HG02759 (cell line): ENCODE results near the gene SLC10A4.

ENCODE experiments used
- ATAC-seq: cut with Tn5 transposase; IDR thresholded peaks from one replicate; pipeline ENCODE4 v1.9.1; 2021; ENCODE audit warnings: mild to moderate bottlenecking, moderate library complexity; ENCODE audit not compliant: unreplicated experiment

Gene SLC10A4

GRCh38 chr4:48484494-48485168 lies 1.5 kb downstream of the SLC10A4 start:
- no peak for ATAC-seq

GRCh38 chr4:48489683-48490011 lies 6.5 kb downstream of the SLC10A4 start:
- no peak for ATAC-seq

GRCh38 chr4:48490012-48490679 lies 7.0 kb downstream of the SLC10A4 start, which contains the start of gene ZAR1:
Gene ZAR1, plus strand, starts transcription at chr4:48490252. Its CDS starts 40 bp downstream, at chr4:48490292.
- ATAC-seq = peak; percentile 47

DNA sequence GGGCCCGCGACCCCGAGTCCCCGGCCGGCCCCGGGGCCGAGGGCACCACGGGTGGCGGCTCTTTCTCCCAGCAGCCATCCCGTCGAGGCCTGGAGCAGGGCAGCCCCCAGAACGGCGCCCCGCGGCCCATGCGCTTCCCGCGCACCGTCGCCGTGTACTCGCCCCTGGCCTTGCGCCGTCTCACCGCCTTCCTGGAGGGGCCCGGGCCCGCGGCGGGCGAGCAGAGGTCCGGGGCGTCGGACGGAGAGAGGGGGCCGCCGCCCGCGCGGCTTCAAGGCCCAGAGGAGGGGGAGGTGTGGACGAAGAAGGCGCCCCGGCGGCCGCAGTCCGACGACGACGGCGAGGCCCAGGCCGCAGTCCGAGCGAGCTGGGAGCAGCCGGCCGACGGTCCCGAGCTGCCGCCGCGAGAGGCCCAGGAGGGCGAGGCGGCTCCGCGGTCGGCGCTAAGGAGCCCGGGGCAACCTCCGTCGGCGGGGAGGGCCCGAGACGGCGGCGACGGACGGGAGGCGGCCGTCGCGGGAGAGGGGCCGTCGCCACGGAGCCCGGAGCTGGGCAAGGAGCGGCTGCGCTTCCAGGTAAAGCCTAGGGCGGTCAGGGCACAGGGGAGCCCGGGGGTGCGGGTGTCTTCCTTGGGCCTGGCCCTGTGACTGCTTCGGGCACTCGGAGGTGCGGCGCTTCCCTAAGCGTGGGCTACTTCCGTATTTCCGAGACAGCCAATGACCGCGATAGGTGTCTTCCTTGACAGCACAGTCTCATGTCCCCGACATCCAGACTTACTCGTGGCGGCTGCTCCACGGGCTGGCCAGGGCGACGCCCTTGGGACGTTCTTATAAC lies 7.8 kb downstream of the SLC10A4 start:
- ATAC-seq = peak; percentile 3

- no peak for ATAC-seq
Observed at GRCh38 chr4:48491514-48492176, 8.5 kb downstream of the SLC10A4 start.

GRCh38 chr4:48493452-48494100 lies 10.4 kb downstream of the SLC10A4 start:
- ATAC-seq = no peak

DNA sequence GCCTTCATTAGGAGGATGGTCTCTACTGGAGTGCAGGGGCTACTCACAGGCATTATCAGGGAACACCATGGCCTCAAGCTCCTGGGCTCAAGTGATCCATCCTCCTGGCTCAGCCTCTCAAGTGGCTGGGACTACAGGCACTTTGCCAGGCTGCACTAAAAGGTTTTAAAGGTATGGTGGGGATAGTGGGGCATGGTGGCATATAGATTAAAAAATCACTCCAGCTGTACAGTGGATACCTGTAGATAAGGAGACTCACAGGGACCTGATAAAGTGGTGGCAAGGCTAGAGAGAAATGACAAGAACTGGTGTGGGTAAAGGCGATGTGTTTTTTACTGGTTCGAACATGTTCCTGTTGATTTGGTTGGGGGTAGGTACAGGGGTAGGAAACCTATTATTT lies 12.8 kb downstream of the SLC10A4 start:
- no peak for ATAC-seq

DNA sequence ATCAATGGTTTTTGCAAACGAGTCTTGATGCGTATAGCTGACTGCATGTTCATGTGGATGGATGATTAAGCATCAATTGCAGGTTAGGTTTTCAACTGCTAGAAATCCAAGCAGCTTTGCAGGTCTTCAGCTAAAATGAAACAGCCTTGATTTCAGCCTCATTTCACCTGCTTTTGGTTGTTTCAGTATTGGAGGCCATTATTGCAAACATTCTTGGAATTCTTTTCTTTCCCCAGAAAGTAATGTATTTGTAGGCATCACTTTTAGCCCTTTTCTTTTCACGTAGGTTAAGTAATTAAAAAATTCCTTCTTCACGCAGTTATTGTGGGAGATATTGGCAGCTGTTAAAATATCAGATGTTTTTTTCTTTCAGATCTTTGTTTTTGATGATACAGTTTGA lies 15.8 kb downstream of the SLC10A4 start:
- no peak for ATAC-seq

DNA sequence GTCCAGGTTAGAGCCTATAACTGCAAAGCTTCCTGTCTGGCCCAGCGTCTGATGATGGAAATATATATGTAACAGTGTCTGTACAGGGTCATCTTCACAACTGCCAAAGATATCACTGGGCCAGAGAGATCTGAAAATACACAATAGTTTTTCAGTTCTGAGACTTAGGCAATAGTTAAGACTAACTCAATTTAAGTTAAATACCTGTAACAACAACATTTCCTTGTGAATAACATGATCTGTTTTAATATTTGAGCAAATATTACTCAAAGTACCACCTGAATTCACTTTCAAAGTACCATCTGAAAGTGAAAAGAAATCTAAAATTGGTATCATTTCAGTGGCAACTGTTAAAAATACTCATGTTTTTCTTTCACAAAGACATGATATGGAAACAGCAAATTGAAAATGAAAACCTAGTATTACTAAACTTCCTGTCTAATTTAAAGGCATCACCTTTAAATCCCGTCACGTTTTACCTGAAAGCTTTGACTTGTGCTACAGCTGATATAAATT lies 16.5 kb downstream of the SLC10A4 start:
- ATAC-seq = peak; percentile 78

DNA sequence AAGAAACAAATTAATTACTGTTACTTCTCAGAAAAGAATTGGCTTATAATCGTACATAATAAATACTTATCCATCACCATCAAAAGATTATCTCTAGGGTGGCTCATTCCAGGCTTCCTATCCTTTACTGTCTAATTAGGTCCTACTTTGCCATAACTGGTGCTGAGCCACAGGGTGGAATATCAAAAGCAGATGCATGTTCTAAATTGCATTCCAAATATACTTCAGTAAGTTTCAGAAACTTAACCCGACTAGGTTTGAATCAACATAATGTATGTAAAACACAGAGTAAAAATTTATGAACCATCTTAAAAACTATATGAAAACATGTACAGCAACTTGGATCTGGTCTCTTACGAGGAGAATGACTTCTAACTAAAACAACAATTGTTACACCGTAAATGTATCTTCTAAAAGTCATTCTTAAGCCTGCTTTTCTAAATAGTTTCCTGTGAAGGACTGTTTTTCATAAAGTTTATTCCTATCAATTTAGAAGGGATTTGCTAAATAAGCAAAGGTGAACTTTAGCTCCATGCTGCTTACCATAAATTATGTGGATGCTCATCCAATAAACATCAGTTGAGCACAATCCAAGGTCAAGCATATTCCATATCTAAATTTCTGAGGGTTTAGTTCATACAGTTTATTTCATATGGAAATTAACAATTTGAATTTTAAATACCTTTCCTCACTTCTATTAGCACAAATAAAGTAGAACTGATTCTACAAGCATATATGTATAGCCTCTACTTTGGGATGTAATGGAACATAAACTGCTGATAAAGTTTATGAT lies 20.3 kb downstream of the SLC10A4 start:
- no peak for ATAC-seq

- ATAC-seq = no peak
Observed at GRCh38 chr4:48504026-48504330, 20.8 kb downstream of the SLC10A4 start.

- no peak for ATAC-seq
Observed at GRCh38 chr4:48504352-48504751, 21.2 kb downstream of the SLC10A4 start.

DNA sequence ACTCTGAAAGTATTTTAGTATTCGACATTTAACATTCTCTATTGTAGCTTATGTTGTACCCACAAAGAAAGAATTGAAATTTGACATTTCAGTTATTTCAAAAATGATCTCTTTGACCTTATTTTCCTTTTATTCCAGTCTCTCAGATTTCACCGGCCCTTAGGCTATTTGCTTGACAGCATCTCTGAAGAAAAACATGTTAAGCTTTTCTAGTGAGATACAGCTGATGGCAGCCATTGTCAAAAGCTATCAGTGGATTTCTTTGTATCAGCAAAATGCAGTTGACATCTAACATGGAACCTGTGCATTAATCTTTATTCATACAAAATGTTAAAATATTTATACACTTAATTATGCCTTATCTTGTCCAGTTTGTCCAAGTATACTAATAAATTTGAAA lies 23.6 kb downstream of the SLC10A4 start:
- ATAC-seq = no peak

DNA sequence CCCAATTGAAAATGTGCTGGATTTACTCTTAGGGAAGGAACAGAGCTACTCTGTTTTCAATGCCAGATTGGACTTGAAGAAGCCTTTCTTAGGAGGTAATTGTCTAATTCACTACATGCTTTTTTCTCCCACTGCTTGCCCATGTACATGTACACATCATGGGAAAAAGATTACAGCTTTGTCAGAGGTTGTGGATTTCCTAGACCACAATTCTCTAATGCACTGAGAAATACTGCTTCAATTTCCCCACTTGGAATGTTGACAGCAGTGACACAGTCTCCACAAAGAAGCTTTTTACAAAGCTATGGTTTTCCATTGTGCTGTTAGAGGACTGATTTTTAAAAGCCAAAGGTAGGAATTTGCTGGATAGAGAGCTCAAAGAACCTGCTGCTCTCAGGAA lies 26.4 kb downstream of the SLC10A4 start:
- no peak for ATAC-seq

GRCh38 chr4:48518143-48518542 lies 35.0 kb downstream of the SLC10A4 start:
- no peak for ATAC-seq

- no peak for ATAC-seq
Observed at GRCh38 chr4:48526406-48526805, 43.3 kb downstream of the SLC10A4 start.

GRCh38 chr4:48538358-48538757 lies 55.2 kb downstream of the SLC10A4 start:
- ATAC-seq = no peak
